HG03097 (cell line): ENCODE results near the gene TCF4.

Experiments
- ATAC-seq: cut with Tn5 transposase; IDR thresholded peaks from one replicate; pipeline ENCODE4 v1.9.1; 2021; ENCODE audit not compliant: unreplicated experiment, low FRiP score

TCF4 gene

GRCh38 chr18:55310863-55311262 is 277.1 kb downstream of the TCF4 start:
- ATAC-seq: no peak

GRCh38 chr18:55310044-55310676 is 277.8 kb downstream of the TCF4 start:
- ATAC-seq: no peak

DNA sequence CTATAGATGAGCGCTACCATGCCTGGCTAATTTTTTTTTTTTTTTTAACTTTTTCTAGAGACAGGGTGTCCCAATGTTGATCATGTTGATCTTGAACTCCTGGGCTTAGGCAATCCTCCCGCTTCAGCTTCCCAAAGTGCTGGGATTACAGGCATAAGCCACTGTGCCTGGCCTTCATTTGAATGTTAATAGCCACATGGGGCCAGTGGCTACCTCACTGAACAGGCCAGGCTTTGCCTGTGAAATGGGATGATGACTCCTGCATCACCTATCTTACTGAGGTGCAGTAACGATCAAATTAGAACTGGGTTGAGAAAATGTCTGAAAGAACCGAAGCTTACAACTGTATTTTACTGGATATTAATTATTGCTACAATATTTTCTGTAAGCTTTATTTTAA is 278.7 kb downstream of the TCF4 start:
- ATAC-seq: no peak

DNA sequence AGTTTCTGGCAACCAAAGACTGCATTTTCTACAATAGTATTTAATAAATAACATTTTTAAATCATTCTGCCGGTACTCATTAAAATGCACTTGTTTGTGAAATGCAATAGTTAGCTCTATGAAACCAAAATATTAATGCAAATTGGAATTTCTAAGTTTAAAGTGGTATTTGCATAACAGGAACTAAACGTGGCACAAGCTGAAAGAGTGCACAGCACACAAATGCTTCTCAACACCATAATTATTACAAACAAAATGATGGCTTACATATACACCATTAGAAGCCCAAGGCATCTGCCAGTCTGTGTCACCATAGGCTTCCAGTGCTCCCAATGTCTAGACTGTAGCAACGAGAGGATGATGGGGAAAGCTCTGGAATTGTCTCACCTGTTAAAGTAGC is 280.5 kb downstream of the TCF4 start:
- ATAC-seq: no peak

DNA sequence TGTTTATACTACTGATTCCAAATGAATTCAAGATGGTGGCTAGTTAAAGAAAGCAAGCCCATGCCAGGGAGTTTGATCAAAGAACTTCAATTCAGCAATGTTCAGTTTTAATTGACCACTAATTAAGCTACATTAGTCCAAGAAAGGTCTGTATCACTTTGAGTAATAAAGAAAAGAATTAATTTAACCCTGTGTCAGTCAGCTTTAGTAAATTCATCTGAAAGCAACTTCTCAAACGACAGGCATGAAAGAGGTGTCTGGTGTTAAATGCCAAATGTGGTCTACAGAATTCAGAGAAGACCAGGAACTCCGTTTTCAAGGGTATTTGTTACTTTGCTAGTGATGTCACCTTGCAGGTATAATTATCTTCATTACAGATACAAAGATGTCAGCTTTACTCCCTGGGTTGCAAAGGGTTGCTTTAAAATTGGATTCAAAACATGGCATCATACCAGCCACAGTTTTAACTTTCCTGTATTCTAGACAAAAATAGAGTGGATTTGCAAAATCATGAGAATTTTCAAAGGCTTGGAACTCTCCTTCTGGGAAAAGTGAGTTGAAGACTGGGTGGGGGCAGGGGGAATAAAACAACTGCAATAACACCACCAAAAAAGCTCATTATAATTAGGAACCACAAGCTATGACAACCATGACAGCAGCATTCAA is 281.5 kb downstream of the TCF4 start:
- ATAC-seq: no peak

DNA sequence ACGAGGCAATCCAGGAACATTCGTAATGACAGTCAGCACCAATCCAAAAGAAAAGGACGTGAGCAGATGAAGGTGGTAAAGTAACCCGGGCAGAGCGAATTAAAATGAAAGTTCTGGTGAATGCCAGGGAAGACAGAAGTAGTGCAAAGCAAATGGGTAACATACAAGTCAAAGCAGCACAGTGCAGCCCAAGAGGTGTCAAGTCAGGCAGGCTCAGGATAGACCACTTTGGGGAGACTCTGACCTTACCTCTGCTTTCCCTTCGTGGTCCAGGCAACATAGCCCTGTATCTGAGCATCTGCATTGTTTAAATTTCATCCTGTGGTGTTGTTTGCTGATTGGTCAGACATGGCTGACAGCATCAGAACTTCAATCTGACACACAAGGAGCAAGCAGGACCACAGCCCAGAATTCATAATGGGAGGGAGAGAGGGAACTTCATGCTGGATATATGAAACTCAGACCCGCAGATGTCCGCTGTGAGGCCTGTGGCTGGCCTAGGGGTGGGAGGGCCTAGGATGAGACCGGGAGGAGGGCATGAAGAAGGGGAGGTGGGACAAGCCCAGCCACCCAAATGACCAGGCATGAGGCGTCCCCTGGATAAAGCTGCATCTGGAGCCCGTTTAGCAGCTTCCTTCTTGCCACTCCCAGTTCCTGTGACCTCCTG is 285.7 kb downstream of the TCF4 start:
- no peak for ATAC-seq

- no peak for ATAC-seq
Measured at GRCh38 chr18:55301824-55302166, 286.2 kb downstream of the TCF4 start.

DNA sequence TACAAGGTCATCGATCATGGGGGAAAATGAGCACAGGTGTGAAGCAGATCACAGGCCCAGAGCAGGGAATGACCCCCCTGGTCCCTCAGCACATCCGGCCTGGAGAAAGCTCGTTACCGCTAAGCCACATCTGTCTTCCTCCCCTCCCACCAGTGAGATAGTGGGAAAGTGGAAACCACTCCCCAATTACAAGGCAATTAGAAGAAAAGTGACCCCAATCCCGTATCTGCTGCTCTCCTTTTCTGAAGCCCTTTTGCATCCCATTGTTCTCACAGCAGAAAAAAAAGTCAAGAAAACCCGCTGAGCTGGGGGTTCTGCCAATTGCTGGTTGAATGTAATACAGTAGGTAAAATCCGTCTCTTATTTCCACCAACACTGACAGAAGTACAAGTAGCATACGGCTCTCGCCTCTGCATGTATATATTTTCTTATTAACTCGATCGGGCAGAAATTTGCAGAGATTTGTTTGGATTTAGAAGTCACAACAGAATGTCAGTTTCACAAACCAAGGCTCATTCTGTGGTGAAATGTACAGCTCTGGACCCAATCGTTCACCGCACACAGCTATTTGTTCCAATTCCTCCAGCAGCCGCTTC is 287.0 kb downstream of the TCF4 start:
- no peak for ATAC-seq

DNA sequence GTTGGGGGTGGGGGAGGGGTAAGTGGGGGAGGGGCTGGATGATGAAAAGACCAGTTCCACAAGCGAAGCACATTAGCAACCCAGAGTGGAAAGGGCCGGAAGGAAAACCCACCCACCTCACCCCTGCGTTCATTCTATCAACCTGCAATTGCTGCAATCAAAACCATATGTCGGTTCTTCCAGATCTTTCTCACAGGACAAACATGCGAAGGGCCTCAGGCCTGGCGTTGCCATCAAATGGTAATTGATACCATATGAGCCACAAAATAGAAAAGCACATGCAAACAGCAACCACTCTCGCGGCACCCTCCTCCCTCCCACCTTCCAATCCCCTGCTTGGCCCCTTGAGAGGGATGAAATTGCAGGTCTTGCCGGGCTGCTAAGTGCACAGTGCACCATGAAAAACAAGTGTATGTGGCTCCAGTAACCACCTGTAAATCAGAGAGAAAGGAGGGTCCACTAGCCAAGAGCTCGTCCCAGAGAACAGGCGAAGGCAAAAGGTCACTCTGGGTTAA is 287.5 kb downstream of the TCF4 start:
- ATAC-seq: no peak

GRCh38 chr18:55296778-55297177 is 291.2 kb downstream of the TCF4 start:
- ATAC-seq: no peak

GRCh38 chr18:55296115-55296514 is 291.9 kb downstream of the TCF4 start:
- no peak for ATAC-seq

DNA sequence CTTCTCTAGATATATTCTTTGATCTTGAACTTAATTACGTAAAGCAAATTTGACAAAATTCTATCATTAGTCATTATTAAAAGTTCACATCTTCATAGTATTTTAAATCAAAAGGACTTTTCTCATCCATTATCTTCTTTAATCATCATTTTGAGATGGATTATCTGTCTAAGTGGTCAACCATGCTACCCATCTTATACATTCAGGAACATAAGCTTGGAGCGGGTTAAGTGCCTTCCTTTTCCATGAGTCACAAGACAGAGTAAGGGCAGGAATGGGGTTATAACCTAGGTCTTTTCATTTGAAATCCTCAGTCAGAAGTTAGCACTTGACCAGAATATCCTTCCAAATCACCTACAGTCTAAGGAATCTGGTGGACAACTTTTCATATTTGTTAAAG is 297.1 kb downstream of the TCF4 start:
- ATAC-seq: no peak

DNA sequence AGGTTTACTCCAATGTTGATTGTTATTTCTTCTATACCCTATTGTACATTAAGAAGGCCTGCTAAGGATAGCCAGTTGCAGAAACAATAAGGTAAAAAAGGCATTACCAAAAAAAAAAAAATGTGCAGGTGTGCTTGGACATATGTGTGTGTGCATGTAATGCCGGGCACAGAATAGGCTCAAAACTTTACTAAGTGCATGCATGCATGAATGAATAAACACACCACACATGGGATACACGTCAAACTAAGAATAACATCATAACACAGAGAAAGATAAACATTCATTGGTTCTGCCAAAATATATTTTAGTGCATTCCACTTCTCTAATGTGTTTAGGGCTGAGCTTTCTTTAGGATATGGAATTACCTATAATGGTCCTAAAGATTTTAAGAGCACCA is 298.2 kb downstream of the TCF4 start:
- ATAC-seq: no peak

DNA sequence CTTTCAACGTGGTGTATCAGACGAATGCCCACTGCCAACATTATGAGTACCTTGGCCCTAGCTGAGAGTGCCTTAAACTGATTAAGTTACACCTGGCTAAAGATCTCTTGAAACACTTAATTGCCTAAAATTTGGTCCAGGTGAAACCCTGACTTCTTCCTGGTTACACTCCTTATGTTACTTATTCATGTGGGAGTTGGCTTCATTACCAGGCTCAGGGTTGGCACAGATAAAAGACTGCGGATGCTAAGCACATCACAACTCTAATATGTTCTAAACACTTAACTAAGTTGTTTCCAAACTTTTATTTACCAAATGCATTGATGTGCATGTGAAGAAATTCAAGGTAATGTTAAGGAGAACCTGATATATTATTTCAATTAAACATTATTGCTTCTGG is 298.9 kb downstream of the TCF4 start:
- no peak for ATAC-seq

- ATAC-seq: no peak
Measured at GRCh38 chr18:55287935-55288868, 299.8 kb downstream of the TCF4 start.

- ATAC-seq: no peak
Measured at GRCh38 chr18:55287149-55287806, 300.7 kb downstream of the TCF4 start.

DNA sequence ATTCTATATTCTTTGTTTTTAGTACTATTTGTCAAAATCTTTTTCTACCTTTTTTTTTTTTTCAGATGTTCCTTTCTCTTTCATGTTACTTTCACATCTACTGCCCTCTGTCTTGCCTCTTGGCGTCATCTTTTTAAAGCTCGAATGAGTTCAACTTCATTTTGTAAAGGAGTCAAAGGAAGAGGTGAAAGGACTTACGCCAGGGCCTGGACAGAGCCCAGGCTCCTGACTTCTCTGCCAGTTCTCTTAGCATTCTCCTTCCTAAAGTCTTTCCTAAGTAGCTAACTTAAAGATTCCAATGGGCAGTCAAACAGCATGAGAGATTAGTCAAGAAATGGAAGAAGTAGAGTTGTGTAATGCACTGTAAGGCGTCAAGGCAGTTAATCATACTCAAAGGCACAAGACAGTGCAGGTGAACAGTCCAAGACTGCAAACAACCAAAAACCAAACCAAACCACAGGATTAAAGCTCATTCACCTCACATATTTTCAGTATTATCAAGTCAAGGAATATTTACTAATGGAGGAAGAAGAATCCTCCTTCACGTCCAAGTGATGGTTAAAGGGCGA is 301.7 kb downstream of the TCF4 start:
- no peak for ATAC-seq

DNA sequence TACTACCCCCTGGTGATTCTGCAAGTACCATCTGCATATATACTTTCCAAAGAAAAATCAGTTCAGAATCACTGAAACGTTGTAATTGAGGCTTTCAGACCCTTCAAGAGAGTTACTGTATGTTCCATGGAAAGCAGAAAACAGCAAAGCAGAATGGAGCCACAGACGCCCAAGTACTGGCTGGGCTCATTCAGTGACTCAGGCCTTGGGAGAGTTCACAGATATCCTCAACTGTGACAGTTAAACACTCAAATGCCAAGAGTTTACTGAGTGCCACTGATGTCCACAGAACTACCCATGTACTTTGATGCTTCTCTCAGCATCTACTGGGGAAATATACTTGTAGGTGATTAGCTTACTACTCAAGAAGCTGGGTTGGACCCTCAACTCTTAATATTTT is 303.4 kb downstream of the TCF4 start:
- ATAC-seq: no peak

GRCh38 chr18:55283309-55283708 is 304.7 kb downstream of the TCF4 start:
- ATAC-seq: no peak

GRCh38 chr18:55280503-55280902 is 307.5 kb downstream of the TCF4 start:
- no peak for ATAC-seq
